Fibroblast of lung (primary cell): ENCODE measurements around the gene M6PR. TPM values are rescaled to one million over a fixed set of nuclear protein-coding genes. Genes with fewer than 3 reads are reported as not detected.

Source experiments
- DNase-seq, 2 donors: peaks; one replicate each; pipeline versions ENCODE4 v3.0.0 to v3.0.0-alpha.2; 2010; ENCODE audit warnings: low read depth in 2 of 2
- H2AFZ ChIP-seq: 2 replicates; pipeline ENCODE4 v1.5.1; 2012; ENCODE audit warnings: low read length, control low read depth, inconsistent platforms
- H3K27ac ChIP-seq: 2 replicates; pipeline ENCODE4 v1.5.1; 2011; ENCODE audit warnings: low read length, control low read depth; ENCODE audit not compliant: insufficient read depth
- H3K27me3 ChIP-seq: 2 replicates; pipeline ENCODE4 v1.5.1; 2011; ENCODE audit warnings: mild to moderate bottlenecking, low read length; ENCODE audit not compliant: control insufficient read depth, insufficient read depth
- H3K36me3 ChIP-seq: 2 replicates; pipeline ENCODE4 v1.5.1; 2011; ENCODE audit warnings: low read length; ENCODE audit not compliant: control insufficient read depth, insufficient read depth
- H3K4me1 ChIP-seq: 2 replicates; pipeline ENCODE4 v1.5.1; 2011; ENCODE audit warnings: low read length; ENCODE audit not compliant: control insufficient read depth, insufficient read depth; ENCODE audit errors: extremely low read depth
- H3K4me2 ChIP-seq: 2 replicates; pipeline ENCODE4 v1.5.1; 2011; ENCODE audit warnings: low read length, control low read depth; ENCODE audit not compliant: insufficient read depth; ENCODE audit errors: extremely low read depth
- H3K4me3 ChIP-seq, 4 experiments: fragments of 200-600 bp in 1 of 4; sonication (generic) in 1 of 4; replicated peaks in 1 of 4; 2 replicates each; pipeline ENCODE4 v1.5.1; 2011 to 2016; ENCODE audit warnings: low read length in 4 of 4, low read depth in 3 of 4, mild to moderate bottlenecking in 3 of 4, control low read depth in 2 of 4, inconsistent platforms in 1 of 4, mixed read lengths in 1 of 4; ENCODE audit not compliant: insufficient read depth in 1 of 4; ENCODE audit errors: control extremely low read depth in 1 of 4
- H3K79me2 ChIP-seq: 2 replicates; pipeline ENCODE4 v1.5.1; 2012; ENCODE audit warnings: mild to moderate bottlenecking, low read length, inconsistent platforms; ENCODE audit not compliant: control insufficient read depth, insufficient read depth
- H3K9ac ChIP-seq: 2 replicates; pipeline ENCODE4 v1.5.1; 2011; ENCODE audit warnings: mild to moderate bottlenecking, low read length, control low read depth; ENCODE audit not compliant: insufficient read depth
- H3K9me3 ChIP-seq: 2 replicates; pipeline ENCODE4 v1.5.1; 2012; ENCODE audit warnings: low read depth, low read length; ENCODE audit not compliant: control insufficient read depth, insufficient read depth
- H4K20me1 ChIP-seq: 2 replicates; pipeline ENCODE4 v1.5.1; 2011; ENCODE audit warnings: low read length; ENCODE audit not compliant: control insufficient read depth, insufficient read depth; ENCODE audit errors: extremely low read depth
- CTCF ChIP-seq, 2 donors: IDR thresholded peaks in 1 of 2; conservative IDR thresholded peaks in 1 of 2; 1 replicate in 1 of 2; 2 replicates in 1 of 2; pipeline ENCODE4 v1.5.1; 2011 to 2012; ENCODE audit warnings: low read length in 2 of 2, control low read depth in 1 of 2, inconsistent platforms in 1 of 2, low read depth in 1 of 2, mild to moderate bottlenecking in 1 of 2
- EZH2 ChIP-seq: IDR thresholded peaks from 2 replicates; pipeline ENCODE4 v1.5.1; 2012; ENCODE audit warnings: low read length, control low read depth, mild to moderate bottlenecking; ENCODE audit errors: missing control alignments
- polyA plus RNA-seq, 2 donors: library from polyadenylated mRNA; depleted of rRNA in 1 of 2; stranded (reverse) in 1 of 2; unstranded in 1 of 2; fragments of >200 nt; gene quantifications; 2 replicates each; pipeline ENCODE4 v1.2.1, GENCODE V29; 2011 to 2012; ENCODE audit warnings: missing spikeins in 1 of 2
- total RNA-seq: library from RNA; depleted of rRNA; stranded (reverse); fragments of >200 nt; gene quantifications from 2 replicates; pipeline ENCODE4 v1.2.1, GENCODE V29; 2014

M6PR gene
- total and polyA plus RNA-seq, 2 donors (not counting 1 experiment from before 2014, with no cell fraction given) = 102 to 292 TPM

DNA sequence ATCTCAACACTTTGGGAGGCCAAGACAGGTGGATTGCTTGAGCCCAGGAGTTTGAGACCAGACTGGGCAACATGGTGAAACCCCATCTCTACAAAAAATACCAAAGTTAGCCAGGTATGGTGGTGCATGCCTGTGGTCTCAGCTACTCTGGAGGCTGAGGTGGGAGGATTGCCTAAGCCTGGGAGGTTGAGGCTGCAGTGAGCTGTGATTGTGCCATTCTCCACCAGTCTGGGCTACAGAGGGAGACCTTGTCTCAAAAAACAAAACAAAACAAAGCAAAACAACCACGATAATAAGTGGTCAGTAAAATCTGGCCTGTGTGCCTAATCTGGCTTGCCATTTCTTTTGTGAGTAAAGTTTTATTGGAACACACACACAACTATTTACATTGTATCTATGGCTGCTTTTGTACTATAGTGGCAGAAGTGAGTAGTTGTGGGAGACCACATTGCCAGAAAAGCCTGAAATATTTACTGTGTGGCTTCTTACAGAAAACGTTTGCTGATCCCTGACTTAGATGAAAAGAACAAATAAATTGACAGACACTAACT is 20.5 kb upstream of the M6PR start:
- H3K36me3 ChIP-seq = no peaks in the 10 kb centered on the region
- H3K4me3 ChIP-seq = no peak overlapping the region
- no peak for DNase-seq
- no peaks in the 10 kb centered on the region for H3K27me3 ChIP-seq
- no peaks in the 10 kb centered on the region for H3K79me2 ChIP-seq
- H3K9ac ChIP-seq = no peak overlapping the region
- no peaks in the 10 kb centered on the region for H3K4me1 ChIP-seq
- no peak overlapping the region for H2AFZ ChIP-seq
- no peak overlapping the region for H3K4me2 ChIP-seq
- TF ChIP-seq EZH2 = no peak
- no peak for TF ChIP-seq CTCF (conservative IDR thresholded peaks at IDR 0.05 in 1 of 2, IDR thresholded peaks at IDR 0.05 in 1 of 2; ENCODE audit: low read depth in 1 of 2, low read length in 2 of 2)
- H3K27ac ChIP-seq = no peak overlapping the region
- H4K20me1 ChIP-seq = no peaks in the 10 kb centered on the region
- no peaks in the 10 kb centered on the region for H3K9me3 ChIP-seq

- no peaks in the 10 kb centered on the region for H3K4me1 ChIP-seq
- H2AFZ ChIP-seq = no peak overlapping the region
- no peak overlapping the region for H3K4me2 ChIP-seq
- no peak for TF ChIP-seq EZH2
- TF ChIP-seq CTCF (conservative IDR thresholded peaks at IDR 0.05 in 1 of 2, IDR thresholded peaks at IDR 0.05 in 1 of 2; ENCODE audit: low read depth in 1 of 2, low read length in 2 of 2) = no peak
- no peaks in the 10 kb centered on the region for H3K36me3 ChIP-seq
- H4K20me1 ChIP-seq = no peaks in the 10 kb centered on the region
- H3K4me3 ChIP-seq = no peak overlapping the region
- H3K27me3 ChIP-seq = no peaks in the 10 kb centered on the region
- H3K27ac ChIP-seq = no peak overlapping the region
- H3K79me2 ChIP-seq = no peaks in the 10 kb centered on the region
- no peak for DNase-seq
- no peak overlapping the region for H3K9ac ChIP-seq
- no peaks in the 10 kb centered on the region for H3K9me3 ChIP-seq
These were observed 19.3 kb upstream of the M6PR start for GRCh38 chr12:8968761-8969160.

GRCh38 chr12:8960176-8960575 is 10.7 kb upstream of the M6PR start:
- no peaks in the 10 kb centered on the region for H3K27me3 ChIP-seq
- no peak overlapping the region for H3K4me3 ChIP-seq
- no peak overlapping the region for H3K9ac ChIP-seq
- no peak overlapping the region for H3K4me2 ChIP-seq
- no peak overlapping the region for H2AFZ ChIP-seq
- no peak overlapping the region for H3K27ac ChIP-seq
- no peaks in the 10 kb centered on the region for H3K79me2 ChIP-seq
- no peak for DNase-seq
- H3K9me3 ChIP-seq = no peaks in the 10 kb centered on the region
- H4K20me1 ChIP-seq = no peaks in the 10 kb centered on the region
- no peaks in the 10 kb centered on the region for H3K36me3 ChIP-seq
- no peaks in the 10 kb centered on the region for H3K4me1 ChIP-seq
- no peak for TF ChIP-seq EZH2
- TF ChIP-seq CTCF (conservative IDR thresholded peaks at IDR 0.05 in 1 of 2, IDR thresholded peaks at IDR 0.05 in 1 of 2; ENCODE audit: low read depth in 1 of 2, low read length in 2 of 2) = no peak
